BLaER1 (cell line): ENCODE data around the gene TBC1D22B.

Experiments
- H3K27ac ChIP-seq: shearing (Covaris generic); formaldehyde crosslinking; 2 replicates; pipeline ENCODE4 v1.8.1; 2022
- H3K27me3 ChIP-seq: shearing (Covaris generic); formaldehyde crosslinking; 2 replicates; pipeline ENCODE4 v1.8.1; 2022
- H3K36me3 ChIP-seq: shearing (Covaris generic); formaldehyde crosslinking; 2 replicates; pipeline ENCODE4 v1.8.1; 2022
- H3K4me1 ChIP-seq: shearing (Covaris generic); formaldehyde crosslinking; 2 replicates; pipeline ENCODE4 v1.8.1; 2022
- H3K4me2 ChIP-seq: shearing (Covaris generic); formaldehyde crosslinking; 2 replicates; pipeline ENCODE4 v1.8.1; 2022
- H3K4me3 ChIP-seq: shearing (Covaris generic); formaldehyde crosslinking; 2 replicates; pipeline ENCODE4 v1.8.1; 2022
- H3K9ac ChIP-seq: shearing (Covaris generic); formaldehyde crosslinking; 2 replicates; pipeline ENCODE4 v1.8.1; 2022
- H3K9me3 ChIP-seq: shearing (Covaris generic); formaldehyde crosslinking; 2 replicates; pipeline ENCODE4 v1.8.1; 2022
- H4K20me1 ChIP-seq: shearing (Covaris generic); formaldehyde crosslinking; 2 replicates; pipeline ENCODE4 v1.8.1; 2022
- Cebpa-rat ChIP-seq: shearing (Covaris generic); IDR thresholded peaks from 2 replicates; pipeline ENCODE4 v1.8.1; 2022

The TBC1D22B gene

DNA sequence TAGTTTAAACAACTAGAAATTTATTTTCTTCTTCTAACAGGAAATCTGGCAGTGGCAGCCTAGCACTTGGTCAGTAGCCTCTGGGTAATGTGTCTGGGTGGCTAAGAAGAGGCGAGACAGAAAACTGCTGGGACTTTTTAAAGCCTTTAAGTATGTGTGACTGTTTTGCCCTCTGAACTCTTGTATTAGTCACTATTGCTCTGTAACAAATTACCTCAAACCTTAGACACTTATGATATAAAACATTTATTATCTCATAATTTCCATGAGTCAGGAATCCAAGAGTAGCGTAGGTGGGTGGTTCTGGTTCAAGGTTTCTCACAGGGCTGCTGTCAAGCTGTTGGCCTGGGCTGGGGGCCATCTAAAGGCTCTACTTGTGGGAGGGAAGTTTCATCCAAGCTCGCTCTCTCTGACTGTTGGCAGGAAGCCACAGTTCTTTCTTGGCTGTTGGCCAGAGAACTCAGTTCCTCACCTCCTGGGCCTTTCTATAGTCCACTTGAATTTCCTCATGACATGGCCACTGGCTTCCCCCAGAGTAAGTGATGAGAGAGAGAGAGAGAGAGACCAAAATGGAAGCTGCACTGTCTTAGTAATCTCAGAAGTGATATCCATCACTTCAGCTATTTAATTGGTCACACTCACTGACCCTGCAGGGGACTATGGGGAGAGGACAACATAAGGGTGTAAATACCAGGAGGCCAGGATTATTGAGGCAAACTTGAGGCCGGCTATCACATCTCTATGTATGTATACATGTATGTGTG is 17.4 kb upstream of the TBC1D22B start:
- H3K27me3 ChIP-seq: no peaks in the 10 kb centered on the region
- TF ChIP-seq Cebpa-rat: no peak
- peak overlapping the region; percentile 52 for H3K4me2 ChIP-seq
- no peak overlapping the region for H3K4me3 ChIP-seq
- H4K20me1 ChIP-seq: no peaks in the 10 kb centered on the region
- H3K36me3 ChIP-seq: no peaks in the 10 kb centered on the region
- H3K4me1 ChIP-seq: peaks cover 10% of the 10 kb centered on the region
- H3K9me3 ChIP-seq: no peaks in the 10 kb centered on the region
- H3K9ac ChIP-seq: peak overlapping the region; percentile 21; the same call in 1 of the 2 replicates
- H3K27ac ChIP-seq: no peak overlapping the region

DNA sequence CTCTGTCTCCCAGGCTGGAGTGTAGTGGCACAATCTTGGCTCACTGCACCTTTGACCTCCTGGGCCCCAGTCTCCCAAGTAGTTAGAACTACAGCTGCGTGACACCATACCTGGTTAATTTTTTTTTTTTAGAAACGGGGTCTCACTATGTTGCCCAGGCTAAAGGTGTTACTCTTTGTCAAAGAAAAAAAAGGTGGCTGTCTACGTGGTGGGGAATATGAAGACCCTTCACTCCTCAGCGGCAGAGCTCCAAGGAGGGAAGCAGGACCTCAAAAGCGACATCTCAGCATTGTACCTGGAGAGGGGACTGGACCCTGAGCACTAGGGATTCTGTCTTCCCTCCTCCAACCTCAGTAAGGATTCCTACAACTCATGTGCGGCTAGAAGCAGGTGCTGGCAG is 16.4 kb upstream of the TBC1D22B start:
- H3K4me2 ChIP-seq: no peak overlapping the region
- H4K20me1 ChIP-seq: no peaks in the 10 kb centered on the region
- H3K27ac ChIP-seq: no peak overlapping the region
- H3K36me3 ChIP-seq: no peaks in the 10 kb centered on the region
- no peak overlapping the region for H3K9ac ChIP-seq
- no peaks in the 10 kb centered on the region for H3K27me3 ChIP-seq
- peaks cover 10% of the 10 kb centered on the region for H3K4me1 ChIP-seq
- H3K4me3 ChIP-seq: no peak overlapping the region
- TF ChIP-seq Cebpa-rat: no peak
- H3K9me3 ChIP-seq: no peaks in the 10 kb centered on the region

- no peaks in the 10 kb centered on the region for H3K36me3 ChIP-seq
- no peak overlapping the region for H3K27ac ChIP-seq
- H3K9me3 ChIP-seq: no peaks in the 10 kb centered on the region
- TF ChIP-seq Cebpa-rat: no peak
- H3K9ac ChIP-seq: no peak overlapping the region
- H3K4me1 ChIP-seq: peaks cover 10% of the 10 kb centered on the region
- H3K4me3 ChIP-seq: no peak overlapping the region
- no peak overlapping the region for H3K4me2 ChIP-seq
- no peaks in the 10 kb centered on the region for H4K20me1 ChIP-seq
- H3K27me3 ChIP-seq: no peaks in the 10 kb centered on the region
Observed at GRCh38 chr6:37241775-37242428, 15.7 kb upstream of the TBC1D22B start.

- H3K27me3 ChIP-seq: no peaks in the 10 kb centered on the region
- H3K36me3 ChIP-seq: no peaks in the 10 kb centered on the region
- H3K4me3 ChIP-seq: no peak overlapping the region
- no peaks in the 10 kb centered on the region for H4K20me1 ChIP-seq
- H3K9ac ChIP-seq: no peak overlapping the region
- no peaks in the 10 kb centered on the region for H3K9me3 ChIP-seq
- H3K27ac ChIP-seq: no peak overlapping the region
- no peak for TF ChIP-seq Cebpa-rat
- no peak overlapping the region for H3K4me2 ChIP-seq
- peaks cover 10% of the 10 kb centered on the region for H3K4me1 ChIP-seq
Observed at GRCh38 chr6:37242429-37243052, 15.0 kb upstream of the TBC1D22B start.

DNA sequence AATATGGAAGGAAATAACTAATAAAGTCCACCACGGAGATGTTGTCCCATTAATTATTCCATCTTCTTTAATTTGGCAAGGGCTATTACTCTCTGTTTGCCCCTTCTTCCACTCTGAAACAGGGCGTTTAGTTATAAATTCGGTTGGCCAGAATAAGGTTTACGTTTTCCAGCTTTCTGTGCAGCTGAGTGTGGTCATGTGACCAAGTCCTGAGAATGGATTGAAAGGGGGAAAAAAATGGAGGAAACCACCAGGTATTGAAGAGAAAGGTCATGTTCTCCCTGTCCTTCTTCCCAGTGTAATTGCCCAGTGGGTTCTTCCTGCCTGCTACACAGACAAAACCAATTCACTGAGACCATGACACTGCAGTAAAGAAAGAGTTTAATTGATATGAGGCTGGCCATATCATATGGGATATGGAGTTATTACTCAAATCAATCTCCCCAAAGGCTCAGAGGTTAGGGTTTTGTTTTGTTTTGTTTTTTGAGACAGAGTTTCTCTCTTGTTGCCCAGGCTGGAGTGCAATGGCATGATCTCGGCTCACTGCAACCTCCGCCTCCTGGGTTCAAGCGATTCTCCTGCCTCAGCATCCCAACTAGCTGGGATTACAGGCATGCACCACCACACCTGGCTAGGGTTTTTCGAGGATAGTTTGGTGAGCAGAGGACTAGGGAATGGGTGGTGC is 14.3 kb upstream of the TBC1D22B start:
- Histone ChIP-seq H3K9me3 (no peaks in the 10 kb centered on the region), H3K4me3 (no peak overlapping the region), H3K9ac (no peak overlapping the region), H3K4me1 (peaks cover 10% of the 10 kb centered on the region), H4K20me1 (no peaks in the 10 kb centered on the region), H3K36me3 (no peaks in the 10 kb centered on the region), H3K27ac (no peak overlapping the region), H3K4me2 (no peak overlapping the region), H3K27me3 (no peaks in the 10 kb centered on the region)
- TF ChIP-seq Cebpa-rat: no peak

- H3K27me3 ChIP-seq: no peaks in the 10 kb centered on the region
- no peak overlapping the region for H3K4me3 ChIP-seq
- TF ChIP-seq Cebpa-rat: no peak
- H3K27ac ChIP-seq: no peak overlapping the region
- no peak overlapping the region for H3K9ac ChIP-seq
- no peaks in the 10 kb centered on the region for H3K36me3 ChIP-seq
- H3K9me3 ChIP-seq: no peaks in the 10 kb centered on the region
- no peaks in the 10 kb centered on the region for H4K20me1 ChIP-seq
- peaks cover 10% of the 10 kb centered on the region for H3K4me1 ChIP-seq
- H3K4me2 ChIP-seq: no peak overlapping the region
Observed at GRCh38 chr6:37243816-37244370, 13.7 kb upstream of the TBC1D22B start.

GRCh38 chr6:37244430-37245310 is 12.9 kb upstream of the TBC1D22B start:
- Histone ChIP-seq H3K4me2 (no peak overlapping the region), H3K36me3 (no peaks in the 10 kb centered on the region), H3K4me1 (peaks cover 9% of the 10 kb centered on the region), H4K20me1 (no peaks in the 10 kb centered on the region), H3K9ac (no peak overlapping the region), H3K9me3 (no peaks in the 10 kb centered on the region), H3K27me3 (no peaks in the 10 kb centered on the region), H3K4me3 (no peak overlapping the region), H3K27ac (no peak overlapping the region)
- no peak for TF ChIP-seq Cebpa-rat

GRCh38 chr6:37251211-37251780 is 6.3 kb upstream of the TBC1D22B start:
- no peak overlapping the region for H3K9ac ChIP-seq
- TF ChIP-seq Cebpa-rat: no peak
- no peaks in the 10 kb centered on the region for H3K4me1 ChIP-seq
- H3K36me3 ChIP-seq: no peaks in the 10 kb centered on the region
- H3K4me2 ChIP-seq: no peak overlapping the region
- no peak overlapping the region for H3K27ac ChIP-seq
- no peak overlapping the region for H3K4me3 ChIP-seq
- H4K20me1 ChIP-seq: no peaks in the 10 kb centered on the region
- H3K27me3 ChIP-seq: no peaks in the 10 kb centered on the region
- H3K9me3 ChIP-seq: no peaks in the 10 kb centered on the region
